GM18502 (cell line): ENCODE results near the gene WDR64.
"Not testable (repeated sequence)": the region's sequence is repeated elsewhere in the genome, so short reads cannot be mapped to it uniquely, and the experiment has no call there.

Source experiments
- ATAC-seq: cut with Tn5 transposase; IDR thresholded peaks from one replicate; pipeline ENCODE4 v1.9.1; 2021; ENCODE audit warnings: mild to moderate bottlenecking; ENCODE audit not compliant: unreplicated experiment, poor library complexity

WDR64 gene

DNA sequence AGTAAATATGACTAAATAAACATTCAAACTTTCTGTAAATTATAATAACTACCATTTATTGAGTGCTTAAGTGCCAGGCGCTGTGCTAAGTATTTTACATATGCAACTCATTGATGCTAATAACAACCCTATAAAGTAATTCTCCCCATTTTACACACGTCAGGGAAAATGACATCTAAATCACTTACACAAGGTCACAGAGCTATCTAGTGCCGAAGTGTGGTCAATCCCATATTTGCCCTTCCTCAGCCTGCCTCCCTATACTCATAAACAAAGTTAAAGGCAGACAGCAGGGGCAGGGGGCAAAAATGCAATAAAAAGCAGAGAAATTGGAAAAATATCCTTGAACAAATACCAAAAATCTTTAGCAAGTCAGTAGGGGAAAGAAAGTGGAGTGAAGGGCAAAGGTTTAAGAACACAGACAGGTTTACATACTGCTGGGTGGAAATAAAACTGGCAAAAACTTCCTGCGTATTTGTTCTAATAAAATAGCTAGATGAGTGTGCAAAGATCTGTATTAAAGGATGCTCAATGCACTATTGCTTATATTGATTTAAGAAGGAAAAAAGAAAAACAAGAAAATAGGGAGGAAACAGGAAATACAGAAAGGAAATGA is 72.8 kb downstream of the WDR64 start:
- ATAC-seq, result no peak

DNA sequence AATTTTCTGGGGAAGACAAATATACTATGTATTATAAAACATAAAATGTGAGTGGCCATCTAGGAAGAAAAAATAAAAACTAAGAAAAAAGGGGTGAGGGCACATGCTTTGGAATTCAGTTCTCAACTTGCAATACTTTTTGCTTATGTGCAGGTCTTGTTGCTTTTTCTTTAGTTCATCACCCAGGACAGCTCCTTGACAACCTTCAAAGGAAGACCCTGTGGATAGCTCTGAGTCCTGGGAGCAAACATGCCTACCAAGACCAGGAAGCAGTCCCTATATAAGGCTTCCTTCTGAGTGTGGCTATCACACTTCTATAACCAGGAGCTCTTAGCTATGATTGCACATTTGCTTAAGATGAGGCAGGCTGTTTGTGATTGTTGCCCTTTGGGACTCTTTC is 78.0 kb downstream of the WDR64 start:
- ATAC-seq, result no peak

DNA sequence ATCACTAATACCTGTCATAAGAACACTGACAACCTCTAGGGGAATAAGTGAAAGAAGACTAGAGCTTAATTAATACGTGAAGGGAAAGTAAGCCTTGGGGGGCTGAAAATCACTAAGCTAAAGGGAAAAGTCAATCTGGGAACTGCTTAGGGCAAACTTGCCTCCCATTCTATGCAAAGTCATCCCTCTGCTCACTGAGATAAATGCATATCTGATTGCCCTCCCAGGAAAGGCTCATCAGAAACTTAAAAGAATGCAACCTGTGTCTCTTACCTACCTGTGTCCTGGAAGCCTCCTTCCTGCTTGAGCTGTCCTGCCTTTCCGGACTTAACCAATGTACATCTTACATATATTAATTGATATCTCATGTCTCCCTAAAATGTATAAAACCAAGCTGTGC is 81.8 kb downstream of the WDR64 start:
- no peak for ATAC-seq

DNA sequence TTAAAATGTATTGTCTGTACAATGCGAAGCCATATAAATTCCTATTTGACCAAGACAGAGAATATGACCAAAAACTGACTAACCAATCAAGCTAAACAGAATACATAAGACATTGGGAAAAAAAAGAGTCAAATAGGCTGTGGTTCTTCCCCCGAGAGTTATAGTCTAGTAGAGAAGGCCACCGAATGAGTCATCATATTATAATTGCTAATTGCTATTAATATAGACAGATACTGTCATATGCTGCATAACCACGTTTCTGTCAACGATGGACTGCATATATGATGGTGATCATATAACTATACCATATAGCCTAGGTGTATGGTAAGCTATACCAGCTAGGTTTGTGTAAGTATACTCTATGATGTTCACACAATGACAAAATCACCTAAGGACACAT is 82.5 kb downstream of the WDR64 start:
- no peak for ATAC-seq

DNA sequence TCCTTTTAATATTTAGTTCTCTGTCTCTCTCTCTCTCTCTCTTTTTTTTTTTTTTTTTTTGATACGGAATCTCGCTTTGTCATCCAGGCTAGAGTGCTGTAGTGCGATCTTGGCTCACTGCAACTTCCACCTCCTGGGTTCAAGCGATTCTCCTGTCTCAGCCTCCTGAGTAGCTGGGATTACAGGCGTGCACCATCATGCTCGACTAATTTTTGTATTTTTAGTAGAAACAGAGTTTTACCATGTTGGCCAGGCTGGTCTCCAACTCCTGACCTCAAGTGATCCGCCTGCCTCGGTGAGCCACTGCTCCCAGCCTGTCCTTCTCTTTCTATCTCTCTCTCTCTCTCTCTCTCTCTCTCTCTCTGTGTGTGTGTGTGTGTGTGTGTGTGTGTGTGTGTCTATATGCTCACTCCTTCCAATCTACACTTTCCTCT is 83.4 kb downstream of the WDR64 start:
- not testable (repeated sequence) for ATAC-seq

DNA sequence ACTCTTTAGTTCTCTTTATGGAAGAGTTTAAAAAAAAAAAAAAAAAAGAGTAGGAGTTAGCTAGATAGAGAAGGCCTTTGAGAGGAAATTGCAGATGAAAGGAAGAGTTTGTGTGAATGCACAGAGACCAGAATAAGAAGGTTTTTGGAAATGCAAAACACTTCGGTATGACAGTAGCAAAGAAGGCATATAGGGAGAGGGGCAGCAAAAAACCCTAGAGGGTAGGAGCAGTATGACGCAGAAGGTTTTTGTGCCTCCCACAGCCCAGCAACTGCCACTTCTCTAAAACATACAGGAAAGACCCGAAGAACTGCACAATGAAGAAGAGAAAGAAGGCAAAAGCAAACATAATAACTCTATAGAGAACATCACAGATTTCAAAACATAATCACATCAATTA is 84.3 kb downstream of the WDR64 start:
- no peak for ATAC-seq

DNA sequence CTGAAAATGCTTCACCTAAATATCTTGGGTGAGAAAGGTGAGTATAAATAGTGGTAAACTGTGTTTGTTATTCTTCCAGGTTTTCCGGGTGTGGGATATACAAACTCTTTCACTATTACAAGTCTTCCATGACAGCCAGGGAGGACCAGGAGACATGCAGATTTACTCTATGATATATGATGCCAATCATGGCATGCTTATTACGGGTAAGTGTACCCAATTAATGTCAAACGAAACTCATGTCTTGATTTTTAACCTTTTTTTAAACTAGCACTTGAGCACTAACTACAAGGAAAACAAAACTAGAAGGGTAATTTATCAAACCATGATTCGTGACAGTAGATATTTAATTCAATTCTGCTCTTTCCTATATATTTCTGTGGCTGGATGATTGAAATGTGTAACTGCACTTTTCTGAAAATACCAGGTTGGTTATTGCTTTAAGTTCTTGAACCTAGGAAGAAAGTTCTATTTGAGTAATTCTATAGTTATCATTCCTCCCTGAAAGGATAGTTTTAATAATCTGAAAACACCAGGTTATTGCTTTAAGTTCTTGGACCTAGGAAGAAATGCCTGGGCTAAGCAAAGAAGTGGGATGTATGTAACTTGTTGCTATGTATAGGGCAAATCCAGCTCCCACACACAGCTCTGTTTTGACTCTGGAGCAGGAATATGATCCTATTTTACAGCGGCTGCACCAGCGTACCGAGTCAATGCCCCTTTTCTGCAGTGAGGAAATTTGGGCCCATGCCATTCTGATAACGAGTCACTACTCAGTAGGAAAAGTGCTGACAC is 86.4 kb downstream of the WDR64 start:
- ATAC-seq, result no peak

DNA sequence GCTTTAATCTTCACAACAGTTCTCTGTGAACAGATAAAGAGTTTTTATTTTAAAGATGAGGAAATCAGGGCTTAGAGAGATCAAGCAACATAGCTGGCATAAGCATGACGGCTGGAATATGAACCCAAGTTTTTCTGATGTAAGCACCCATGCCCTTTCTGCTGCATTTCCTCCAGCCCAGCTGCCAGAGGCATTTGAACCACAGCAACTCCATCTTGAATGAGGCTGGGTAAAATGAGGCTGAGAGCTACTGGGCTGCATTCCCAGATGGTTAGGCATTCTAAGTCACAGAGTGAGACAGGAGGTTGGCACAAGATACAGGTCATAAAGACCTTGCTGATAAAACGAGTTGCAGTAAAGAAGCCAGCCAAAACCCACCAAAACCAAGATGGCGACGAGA is 90.0 kb downstream of the WDR64 start:
- no peak for ATAC-seq

DNA sequence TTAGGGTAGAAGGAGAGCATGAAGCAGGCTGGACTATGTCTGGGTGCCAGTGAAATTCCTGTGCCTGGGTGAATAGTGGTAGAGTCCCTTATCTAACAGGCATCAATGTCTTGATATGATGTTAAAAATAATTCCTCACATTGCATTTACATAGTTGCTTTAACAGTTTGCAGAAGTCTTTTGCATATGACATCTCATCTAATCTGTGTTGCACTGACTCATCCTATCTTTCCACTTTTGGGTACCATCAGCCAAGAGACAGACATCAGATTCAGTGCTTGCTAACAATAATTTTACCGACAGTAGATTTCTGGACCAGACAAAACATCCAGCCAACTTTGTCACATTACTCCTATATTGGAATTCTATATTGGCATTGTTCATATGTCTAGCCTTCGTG is 92.5 kb downstream of the WDR64 start:
- no peak for ATAC-seq

DNA sequence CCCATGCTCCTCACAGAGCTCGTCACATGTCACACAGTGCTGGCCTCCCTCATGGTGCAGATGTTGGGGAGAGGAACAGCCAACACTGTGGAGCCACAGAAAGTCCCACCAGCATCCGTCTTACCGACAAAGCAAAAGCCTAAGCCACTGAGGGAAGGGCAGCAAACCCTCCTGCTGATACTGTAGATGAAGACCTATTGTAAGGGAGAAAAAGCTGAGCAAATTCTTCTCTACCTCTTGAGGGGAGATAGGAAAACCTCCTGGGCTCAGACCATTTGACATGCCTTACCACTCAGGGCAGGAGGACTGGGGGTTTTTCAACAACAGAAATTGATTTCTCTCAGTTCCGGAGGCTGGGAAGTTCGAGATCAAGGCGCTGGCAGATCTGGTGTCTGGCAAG is 95.9 kb downstream of the WDR64 start:
- no peak for ATAC-seq

DNA sequence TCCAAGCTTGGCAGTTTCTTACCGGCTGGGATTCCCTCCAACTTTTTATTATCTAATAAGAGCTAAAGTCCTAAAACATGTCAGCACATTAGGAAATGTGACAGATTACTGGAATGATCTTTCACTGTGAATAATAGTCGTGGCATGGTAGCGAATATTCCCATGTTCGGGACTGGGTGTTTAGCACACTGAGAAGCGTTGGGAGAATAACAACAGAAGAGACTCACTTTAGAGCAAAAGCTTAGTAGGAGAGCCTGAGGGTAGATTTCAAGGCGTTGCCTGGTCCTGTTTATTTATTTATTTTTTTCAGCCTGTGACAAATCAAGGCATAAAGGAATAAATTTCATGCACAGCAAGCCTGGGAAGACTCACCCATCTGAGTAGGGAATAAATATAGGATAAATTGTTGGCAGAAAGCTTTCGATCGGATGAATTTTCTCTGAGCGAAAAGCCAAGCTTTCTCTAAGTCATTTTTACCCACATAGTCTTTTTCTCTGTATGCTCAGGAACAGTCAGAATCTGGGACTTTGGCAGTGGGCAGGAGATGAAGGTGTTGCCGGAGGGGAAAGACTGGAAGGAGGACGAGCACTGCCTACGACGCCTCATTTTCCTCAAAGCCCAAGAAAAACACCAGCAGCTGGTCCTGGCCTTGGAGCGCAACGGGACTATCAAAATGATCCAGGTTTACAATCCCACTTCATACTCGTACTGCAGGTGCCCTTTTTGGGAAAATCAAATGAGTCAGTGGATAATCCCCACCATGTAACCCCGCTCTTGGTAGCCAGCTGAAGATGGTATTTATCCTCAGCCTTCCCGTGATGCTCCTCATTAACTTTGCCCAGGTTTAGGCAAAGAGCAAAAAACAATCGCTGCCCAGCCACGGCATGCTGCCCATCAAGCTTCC is 97.2 kb downstream of the WDR64 start:
- no peak for ATAC-seq

DNA sequence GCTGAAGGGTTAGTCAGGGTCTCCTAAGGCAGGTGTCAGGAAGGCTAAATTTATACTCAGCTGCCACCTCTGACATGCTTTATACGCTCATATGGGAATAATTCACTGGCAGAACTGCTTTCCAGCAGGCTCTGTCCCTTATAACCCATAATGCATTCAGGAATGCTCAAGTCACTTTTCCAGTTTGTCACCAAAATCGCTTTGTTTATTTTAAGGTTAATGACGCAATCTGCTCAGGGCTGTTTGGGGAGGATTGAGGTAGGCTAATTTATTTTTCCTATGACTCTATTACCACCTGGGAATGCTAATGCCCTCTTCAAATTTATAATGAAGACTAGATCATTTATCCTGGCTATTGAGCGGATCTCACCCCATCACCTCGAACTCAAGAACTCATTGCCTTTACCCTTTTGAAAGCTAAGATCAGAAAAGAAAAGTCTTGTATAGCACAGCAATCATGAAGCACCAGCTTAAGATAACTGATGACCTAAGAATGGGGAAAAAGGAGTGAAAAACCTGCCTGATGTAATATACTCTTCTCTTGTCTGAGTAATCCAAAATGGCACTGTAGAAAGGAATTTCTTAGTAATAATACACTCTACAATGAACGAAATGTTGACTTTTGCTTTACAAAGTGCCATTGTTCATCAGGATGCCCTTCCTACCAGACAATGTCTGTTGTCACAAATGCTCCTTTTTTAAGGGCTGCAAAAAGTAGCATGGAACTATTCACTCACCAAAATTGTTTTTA is 98.0 kb downstream of the WDR64 start:
- no peak for ATAC-seq

DNA sequence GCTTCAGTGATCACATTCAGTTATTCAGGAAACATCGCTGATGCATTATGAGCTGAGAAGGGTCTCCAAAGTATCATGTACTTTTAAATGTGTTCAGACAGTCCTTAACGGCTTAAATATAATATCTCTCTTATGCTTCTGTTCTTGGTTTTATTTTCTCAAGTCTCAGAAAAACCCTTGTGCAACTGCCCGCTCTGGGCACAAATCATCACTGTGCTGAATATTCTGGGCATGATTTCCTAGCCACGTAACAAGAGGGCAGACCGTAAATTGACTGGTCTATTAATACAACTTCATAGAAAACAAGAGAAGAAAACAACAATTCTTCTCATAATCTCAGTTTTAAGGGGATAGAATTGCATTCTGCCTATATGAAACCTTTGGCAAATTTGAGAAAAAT is 99.4 kb downstream of the WDR64 start:
- ATAC-seq, result no peak

DNA sequence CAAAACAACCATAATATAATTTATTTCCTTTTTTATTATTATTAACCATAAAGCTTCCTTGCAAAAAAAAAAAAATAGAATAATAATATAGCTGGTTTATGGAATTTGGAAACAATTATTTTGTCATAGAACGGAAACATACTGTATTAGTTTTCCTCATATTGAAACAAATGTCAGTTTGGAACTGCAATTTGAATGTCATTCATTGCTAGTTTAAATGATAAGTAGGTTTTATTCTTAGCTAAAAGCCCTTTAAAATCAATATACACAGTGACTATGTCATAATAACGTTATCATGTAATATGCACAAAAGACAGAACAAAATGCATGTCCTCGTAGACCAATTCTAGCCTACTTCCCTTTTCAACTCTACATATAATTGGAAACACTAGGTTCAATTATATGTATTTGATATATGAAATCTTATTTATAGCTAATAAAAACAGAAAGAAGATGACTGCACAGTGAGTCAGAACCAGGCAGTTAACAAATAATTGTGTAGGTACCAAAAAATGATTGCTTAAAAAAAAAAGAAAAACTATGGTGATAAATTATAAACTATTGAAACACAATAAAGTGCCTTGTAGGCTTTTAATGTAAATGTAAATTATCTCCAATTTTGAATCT is 110.7 kb downstream of the WDR64 start:
- no peak for ATAC-seq

DNA sequence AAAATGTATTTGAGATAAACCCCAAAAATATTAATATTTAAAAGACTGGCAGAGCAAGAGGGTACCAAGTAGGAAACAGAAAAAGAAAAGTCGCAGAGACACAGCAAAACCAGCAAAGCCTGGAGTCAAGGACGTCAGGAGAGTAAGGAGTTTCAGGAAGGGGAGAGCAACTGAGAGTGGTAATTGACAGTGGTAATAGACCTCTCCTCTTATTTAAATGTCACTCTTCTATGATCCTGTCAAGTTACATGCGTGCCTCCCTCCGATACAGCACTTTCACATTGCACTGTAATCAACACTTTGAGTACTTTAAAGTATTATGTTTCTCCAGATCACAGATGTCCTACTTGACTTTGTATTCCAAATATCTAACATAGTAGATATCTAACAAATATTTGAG is 113.3 kb downstream of the WDR64 start:
- no peak for ATAC-seq

DNA sequence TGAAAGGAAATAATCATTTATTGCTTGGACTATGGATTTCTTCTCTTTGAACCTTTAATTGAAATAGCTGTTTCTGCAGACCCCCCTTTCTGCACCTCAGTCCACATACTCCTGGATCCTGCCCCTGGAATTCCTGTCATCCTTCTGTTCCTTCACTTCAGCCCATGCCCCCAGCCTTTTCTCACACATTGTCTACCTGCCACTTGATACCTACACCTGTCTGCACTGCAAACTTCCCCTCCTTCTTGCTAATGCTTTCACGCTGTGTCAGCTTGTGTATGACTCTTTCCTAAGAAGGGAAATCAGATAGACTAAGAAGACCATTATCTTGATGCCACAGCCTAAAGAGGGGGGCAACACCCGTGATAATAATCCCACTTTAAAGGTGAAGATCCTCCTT is 115.7 kb downstream of the WDR64 start:
- no peak for ATAC-seq

DNA sequence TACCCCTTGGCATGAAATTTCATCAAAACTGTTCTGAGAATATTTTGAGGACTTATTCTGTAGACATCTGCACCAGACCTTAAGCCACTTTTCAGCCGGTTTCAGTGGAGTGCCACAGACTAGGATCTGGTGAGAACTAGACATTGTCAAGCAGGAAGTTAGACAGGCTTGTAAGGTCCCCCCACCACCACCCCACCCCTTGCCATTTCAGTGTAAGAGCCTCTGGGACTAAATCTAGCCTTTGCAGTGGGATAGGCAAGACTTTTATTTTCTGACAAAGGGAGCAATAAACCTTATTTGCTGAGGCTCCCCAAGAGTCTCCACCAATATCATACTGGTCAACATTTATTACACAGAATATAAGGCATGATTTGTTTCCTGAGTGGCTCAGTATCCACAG is 118.0 kb downstream of the WDR64 start:
- no peak for ATAC-seq

DNA sequence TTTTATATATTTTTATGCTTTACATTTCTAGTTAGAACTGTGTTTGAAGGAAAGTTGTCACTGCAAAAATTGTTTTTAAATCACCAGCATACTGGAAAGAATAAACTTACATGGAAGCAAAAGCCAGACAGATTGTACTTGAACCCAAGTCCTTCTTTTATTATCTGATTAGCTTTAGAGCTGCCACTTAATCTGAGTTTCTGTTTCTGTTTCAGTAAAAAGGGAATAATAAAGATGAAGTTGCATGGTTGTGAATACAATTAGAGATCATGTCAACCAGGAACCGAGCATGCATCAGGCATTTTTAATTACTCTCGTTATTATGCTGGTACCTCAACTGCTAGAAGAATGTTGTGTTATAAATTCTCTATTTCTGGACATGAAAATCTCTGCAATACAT is 119.0 kb downstream of the WDR64 start:
- ATAC-seq, result no peak

DNA sequence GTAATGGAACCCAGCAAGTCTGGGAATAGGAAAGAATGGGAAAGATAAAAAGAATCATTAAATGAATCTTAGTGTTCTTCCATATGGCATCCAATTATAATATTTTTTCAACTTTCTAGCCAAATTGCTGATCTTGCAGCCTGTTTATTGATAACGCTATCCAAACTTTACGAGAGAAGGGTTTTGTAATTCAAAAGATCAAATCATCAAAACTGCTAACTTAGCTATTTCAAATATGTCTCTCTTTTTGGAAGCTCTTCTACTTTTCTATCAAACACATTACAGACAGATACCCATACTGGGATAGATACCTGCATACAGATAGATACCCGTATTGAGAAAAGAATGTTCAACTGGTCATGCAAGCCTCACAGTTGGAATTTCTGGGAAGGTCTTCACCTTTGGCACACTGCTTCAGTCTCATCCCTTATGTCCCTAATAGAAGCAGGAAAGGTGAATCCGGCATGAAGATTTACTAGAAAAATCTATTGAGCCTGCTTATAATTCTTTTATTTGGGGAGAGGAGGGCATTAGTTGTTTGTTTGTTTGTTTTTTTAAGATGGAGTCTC is 120.9 kb downstream of the WDR64 start:
- ATAC-seq, result no peak

DNA sequence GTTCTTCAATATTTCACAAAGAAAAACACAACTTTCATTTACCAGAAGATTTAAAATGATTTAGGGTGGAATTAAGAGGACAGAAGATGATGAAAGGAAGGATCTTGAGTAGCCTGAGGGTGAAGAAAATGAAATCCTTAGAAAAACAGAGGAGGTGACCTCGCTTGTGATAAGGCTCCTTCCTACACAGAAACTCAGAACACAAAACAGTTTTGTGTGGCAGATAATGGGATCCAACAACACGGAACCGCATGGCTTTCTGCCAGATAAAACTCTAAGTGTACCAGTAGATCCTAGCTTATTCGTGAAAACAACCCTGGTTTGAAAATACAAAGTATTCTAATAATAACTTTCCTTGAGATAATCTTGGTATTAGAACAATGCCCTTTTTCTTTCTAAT is 121.9 kb downstream of the WDR64 start:
- ATAC-seq, result no peak
